ENCODE results near the gene UBE2J2.

Gene UBE2J2

GRCh38 chr1:1226566-1227362, 46.9 kb downstream of the UBE2J2 start:
- DNase-seq (ENCODE audit: low read depth), result no peak

- DNase-seq (ENCODE audit: low read depth), result no peak
These were observed 47.7 kb downstream of the UBE2J2 start for GRCh38 chr1:1225913-1226312.

- no peak for DNase-seq (ENCODE audit: low read depth)
These were observed 48.3 kb downstream of the UBE2J2 start for GRCh38 chr1:1225238-1225845.

DNA sequence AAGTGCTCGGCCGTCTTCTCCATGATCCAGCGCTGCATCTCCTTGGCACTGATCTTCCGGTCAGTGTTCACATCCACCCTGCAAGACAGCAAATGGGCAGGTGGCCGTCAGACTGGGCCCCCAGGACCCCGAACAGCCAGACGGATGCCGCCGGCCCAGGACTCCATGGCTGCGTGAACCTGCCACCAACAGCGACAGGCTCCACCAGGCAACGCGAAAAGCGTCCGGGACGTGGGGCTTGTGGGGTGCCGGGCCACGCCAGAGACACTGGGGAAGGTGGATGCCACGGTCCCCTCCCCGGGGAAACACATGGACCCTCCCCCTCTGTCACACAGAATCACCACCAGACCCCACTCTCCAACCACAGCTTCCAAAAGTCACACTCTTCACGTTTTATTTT, 49.8 kb downstream of the UBE2J2 start:
- no peak for DNase-seq (ENCODE audit: low read depth)

GRCh38 chr1:1223321-1223720, 50.3 kb downstream of the UBE2J2 start:
- DNase-seq (ENCODE audit: low read depth), result no peak

DNA sequence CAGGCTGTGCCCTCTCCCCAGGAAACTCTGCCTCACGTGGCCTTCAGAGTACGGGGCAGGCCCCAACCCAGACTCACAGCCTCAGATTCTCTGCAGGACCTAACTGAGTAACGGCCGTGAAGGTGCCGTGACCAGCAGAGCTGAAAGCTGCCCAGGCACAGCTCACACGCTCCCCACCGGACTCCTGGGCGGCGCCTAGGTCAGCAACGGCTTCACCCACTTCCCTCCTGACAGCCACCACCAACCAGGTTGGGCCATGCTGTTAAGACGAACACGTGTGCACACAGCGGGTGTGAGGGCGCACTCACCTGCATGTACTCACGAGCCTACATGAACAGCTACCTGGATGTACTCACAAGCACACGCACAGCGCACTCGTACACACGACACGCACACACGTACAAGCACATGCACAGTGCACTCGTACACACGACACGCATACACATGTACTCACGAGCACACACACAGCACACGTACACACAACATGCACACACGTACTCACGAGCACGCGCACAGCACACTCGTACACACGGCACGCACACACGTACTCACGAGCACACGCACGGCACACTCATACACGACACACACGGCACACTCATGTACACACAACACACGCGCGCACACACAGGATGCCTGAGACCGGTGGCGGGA, 51.0 kb downstream of the UBE2J2 start:
- DNase-seq (ENCODE audit: low read depth), result no peak

DNA sequence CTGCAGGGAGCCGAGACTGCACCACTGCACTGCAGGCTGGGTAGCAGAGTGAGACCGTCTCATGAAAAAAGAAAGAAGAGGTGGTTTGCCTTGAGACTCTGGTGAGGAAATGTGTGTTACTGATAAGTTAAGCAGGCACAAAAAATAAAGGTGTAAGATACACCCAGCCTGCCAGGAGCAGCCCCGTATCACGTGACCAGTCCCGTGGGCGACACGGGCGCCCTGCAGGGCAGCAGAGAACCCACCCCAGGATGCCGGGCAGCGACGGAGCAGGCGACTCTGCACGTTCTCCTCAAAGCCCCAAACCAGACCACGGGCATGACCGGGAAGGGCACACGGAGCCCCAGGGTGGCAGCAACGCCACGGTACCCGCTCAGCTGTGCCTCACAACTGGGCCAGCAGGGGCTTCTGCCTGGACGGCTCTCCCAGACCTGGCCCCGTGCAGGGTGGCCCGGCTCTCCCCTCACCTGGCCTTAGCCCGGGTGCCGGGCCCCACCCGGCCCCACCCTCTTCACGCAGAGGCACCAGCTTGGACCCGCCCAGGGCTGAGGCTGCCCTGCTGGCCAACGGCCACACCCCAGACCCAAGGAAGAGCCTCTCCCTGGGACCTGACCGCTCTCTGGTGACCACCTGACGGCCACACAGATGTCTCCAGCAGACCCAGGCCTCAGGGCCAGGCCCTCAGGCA, 51.6 kb downstream of the UBE2J2 start:
- DNase-seq (ENCODE audit: low read depth), result no peak

GRCh38 chr1:1220197-1220596, 53.5 kb downstream of the UBE2J2 start:
- no peak for DNase-seq (ENCODE audit: low read depth)

- peak; percentile 28 for DNase-seq (ENCODE audit: low read depth)
These were observed 54.3 kb downstream of the UBE2J2 start for GRCh38 chr1:1219341-1219740.

GRCh38 chr1:1218524-1219200, 55.0 kb downstream of the UBE2J2 start:
- no peak for DNase-seq (ENCODE audit: low read depth)

DNA sequence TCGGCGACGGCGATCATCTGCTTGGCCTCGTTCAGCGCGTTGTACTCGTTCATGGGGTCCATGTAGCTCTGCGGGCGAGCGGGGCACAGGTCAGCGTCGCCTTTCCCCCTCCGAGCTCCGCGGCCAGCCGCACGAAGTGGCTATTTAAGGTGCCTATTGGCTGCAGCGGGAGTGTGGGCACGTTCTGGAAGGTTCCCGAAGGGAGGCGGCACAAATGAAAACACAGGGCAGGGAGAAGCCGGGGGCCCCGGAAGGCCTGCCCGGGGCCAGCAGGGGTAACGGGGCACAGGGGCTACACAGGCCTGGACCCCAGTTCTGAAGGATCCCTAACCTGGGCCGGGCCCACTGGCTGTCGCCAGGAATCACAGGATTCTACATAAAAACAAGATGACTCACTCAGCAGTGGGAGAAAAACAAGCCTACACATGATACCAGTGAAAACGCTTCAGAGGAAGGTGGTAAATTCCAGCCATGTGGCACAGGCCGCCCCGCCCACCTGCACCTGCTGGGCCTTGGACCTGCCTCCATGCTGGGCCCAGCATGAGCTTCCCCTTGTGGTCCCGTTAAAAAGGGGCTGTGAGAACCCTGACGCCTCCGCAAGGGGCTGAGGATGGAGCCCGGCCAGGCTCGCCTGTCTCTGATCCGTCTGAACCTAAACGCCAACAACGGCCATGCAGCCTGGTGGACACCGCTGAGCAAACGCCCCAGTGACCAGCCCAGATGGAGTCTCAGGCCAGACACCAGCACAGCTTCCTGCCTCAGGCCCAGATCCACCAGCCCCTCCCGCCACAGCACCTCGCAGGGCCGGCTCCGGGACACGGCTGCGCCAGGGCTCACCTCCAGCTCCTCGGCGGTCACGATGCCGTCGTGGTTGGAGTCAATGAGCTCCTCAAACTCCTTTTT, 55.8 kb downstream of the UBE2J2 start:
- DNase-seq (ENCODE audit: low read depth), result no peak

- peak; percentile 48 for DNase-seq (ENCODE audit: low read depth)
These were observed 56.7 kb downstream of the UBE2J2 start for GRCh38 chr1:1216770-1217620.

DNA sequence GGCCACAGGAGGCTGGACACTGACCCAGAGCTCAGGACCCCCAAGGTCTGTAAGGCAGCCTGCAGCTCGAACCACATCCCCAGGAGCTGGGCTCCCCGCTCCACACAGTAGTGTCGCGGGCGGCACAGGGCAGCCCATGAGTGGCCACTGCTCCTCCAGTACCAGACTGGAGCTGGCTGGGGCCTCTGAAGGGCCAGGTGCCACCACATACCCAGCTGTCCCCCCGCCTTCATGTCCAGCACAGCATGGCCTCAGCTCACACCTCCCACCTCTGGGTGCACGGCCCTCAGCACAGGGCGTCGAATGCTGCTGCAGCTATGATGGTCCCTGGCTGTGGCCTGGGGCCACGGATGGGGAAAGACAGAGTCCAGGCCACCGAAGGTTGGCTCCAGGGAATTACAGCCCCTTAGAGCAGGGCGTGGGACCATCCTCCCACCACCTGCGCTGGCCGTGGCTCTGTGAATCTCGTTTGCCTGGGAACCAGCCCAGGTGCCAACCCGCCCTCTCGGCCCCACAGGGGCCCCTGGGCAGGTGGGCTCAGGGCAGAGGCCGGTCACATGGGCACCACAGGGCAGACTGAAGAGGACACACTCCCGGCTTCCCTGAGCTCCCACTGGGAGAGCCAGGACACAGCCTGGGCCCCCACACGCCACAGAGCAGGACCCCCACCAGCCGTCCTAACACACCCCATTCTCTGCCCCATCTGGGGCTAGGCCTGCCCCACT, 57.6 kb downstream of the UBE2J2 start:
- no peak for DNase-seq (ENCODE audit: low read depth)

DNA sequence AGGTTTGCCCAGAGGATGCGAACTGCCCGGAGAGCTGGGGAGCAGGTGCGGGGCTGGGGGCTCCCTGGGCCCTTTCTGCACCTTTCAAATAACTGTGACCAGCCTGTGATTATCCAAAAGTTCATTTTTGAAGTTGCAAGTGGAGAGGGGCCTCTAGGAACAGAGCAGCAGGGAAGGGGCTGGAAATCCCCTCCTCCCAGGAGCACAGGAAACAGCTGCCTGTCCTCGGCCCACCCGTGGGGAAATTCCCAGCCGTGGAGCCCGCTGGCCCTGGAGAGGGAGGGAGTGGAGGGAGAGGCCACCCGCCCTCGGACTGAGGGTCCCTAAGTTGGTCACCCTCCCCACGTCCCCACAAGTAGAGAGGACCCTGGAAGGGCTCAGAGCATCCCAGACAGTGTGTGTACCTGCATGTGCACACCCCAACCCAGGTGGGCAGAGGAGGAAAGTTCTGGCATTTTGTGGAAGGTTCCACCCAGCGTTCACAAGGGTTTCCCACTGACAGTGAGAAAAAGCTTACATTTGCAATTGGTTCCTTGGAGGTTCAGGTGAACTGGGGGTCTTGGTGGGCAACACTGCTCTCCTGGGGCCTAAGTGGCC, 58.5 kb downstream of the UBE2J2 start:
- no peak for DNase-seq (ENCODE audit: low read depth)

DNA sequence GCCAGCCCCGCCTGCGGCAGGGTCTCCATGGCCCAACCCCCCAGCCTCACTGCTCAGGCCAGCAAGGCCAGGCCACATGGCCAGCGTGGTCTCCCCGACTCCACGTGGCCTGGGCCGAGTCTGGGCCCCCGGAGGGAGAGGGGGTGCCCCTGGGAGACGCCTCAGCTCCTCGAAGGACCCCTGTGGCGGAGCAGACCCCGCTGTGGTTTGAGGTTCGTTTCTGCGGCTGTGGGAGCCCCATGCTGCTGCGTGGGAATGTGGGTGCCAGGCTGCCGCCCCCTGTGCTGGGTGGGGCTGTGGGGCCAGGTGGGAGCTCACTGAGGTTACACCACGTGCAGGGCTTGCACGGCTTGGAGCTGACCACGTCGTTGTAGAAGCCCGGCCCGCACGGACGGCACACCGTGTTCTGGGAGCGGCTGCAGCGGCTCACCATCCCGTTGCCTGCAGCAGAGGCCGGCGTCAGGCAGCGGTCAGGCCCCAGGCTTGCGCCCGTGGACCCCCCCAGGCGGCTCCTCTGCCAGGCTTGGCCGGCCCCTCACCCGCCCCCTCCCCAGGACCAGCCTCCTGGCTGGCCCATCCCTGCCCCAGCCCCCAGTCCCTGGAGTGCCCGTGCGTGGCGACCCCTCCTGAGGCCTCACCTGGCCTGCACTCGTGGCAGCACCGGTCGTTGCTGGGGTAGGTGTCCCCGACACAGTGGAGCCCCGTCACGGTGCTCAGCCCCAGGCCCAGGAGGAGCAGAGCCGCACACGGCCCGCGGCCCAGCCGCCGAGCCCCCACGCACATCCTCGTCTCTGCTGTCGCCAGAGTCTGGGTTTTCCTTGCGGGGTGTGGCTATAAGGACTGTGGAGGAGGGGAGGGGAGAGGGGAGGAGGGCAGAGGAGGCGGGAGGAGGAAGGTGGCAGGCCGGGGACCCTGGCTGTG, 60.0 kb downstream of the UBE2J2 start, which contains the start of gene TNFRSF4:
Gene TNFRSF4, minus strand, starts transcription at position 809 of the 921 bp plus-strand sequence. Its CDS starts 26 bp downstream, at position 783.
- DNase-seq (ENCODE audit: low read depth), result no peak

- DNase-seq (ENCODE audit: low read depth), result no peak
These were observed 60.8 kb downstream of the UBE2J2 start for GRCh38 chr1:1212780-1213344.
